ENCODE measurements around the gene TMEM215. TPM values are rescaled to one million over a fixed set of nuclear protein-coding genes. Genes with fewer than 3 reads are reported as not detected.

The TMEM215 gene, protein sequence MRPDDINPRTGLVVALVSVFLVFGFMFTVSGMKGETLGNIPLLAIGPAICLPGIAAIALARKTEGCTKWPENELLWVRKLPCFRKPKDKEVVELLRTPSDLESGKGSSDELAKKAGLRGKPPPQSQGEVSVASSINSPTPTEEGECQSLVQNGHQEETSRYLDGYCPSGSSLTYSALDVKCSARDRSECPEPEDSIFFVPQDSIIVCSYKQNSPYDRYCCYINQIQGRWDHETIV
- total RNA-seq = 0.31 TPM

DNA sequence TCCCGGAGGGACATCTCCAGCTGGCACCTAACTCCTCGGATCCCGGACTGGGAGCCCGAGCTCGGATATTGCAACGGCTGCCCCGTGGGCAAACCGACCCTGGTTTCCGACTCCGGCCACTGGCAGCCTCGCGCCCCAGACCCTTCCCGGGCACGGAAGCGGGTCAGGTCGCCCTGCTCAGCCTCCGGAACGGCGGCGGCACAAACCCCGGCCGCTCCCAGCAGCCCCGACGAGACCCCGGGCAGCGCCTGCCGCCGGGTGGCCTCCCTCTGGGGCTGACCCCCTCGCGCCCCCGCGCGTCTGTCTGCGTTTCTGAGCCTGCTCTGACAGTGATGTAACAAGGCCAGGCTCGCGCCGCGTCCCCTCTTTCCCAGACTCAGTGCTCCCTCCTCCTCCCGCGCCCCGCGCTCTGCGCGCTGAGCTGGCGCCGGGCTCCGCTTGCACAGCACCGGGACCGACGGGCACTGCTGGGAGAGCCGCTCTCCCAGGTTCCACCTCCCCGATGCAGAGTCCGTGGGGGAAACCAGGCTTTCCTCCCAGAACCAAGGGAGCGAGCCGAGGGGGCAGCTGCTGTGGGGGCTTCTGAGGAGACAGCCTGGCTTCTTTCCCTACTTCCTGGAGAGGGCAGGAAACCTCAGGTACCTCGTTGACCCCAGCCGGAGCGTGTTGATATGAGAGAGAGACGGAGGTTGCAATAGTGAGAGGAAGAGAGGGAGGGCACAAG is at the start of gene TMEM215:
Gene TMEM215 (plus strand): TSS at position 373 of the 724 bp plus-strand sequence. CDS start 644 bp downstream, outside the sequence.

Small RNA genes lying within 50 kb of the gene (small RNA-seq; reads per million reads assigned to genes)
- not detected for gene RF00019 (ENCODE audit: low replicate concordance)

Other genes with a start within 250 kb of the TMEM215 start
- 4.7 TPM for gene SMIM27, start 231.2 kb upstream of the TMEM215 start, total RNA-seq
- gene TOPORS, start 231.0 kb upstream of the TMEM215 start, total RNA-seq = 36.3 TPM
- 21.3 TPM for gene NDUFB6, start 210.4 kb upstream of the TMEM215 start, total RNA-seq
- 0.31 TPM for gene TAF1L, start 147.9 kb upstream of the TMEM215 start, total RNA-seq
- 35.4 TPM for gene APTX, start 218.1 kb downstream of the TMEM215 start, total RNA-seq
- 173 TPM for gene DNAJA1, start 241.7 kb downstream of the TMEM215 start, total RNA-seq